Activated CD4-positive, alpha-beta T cell treated with anti-CD3 and anti-CD28 coated beads, Interleukin-2, amount 50 U/mL, for 24 hours (primary cell): ENCODE measurements around the gene SPATA13.

Experiments
- DNase-seq, 2 donors: peaks; one replicate each; pipeline ENCODE4 v3.0.0-alpha.2; 2020; ENCODE audit warnings: low read depth in 1 of 2, low spot score in 1 of 2

The SPATA13 gene

GRCh38 chr13:24221007-24221406 lies 60.5 kb downstream of the SPATA13 start:
- DNase-seq, result no peak

GRCh38 chr13:24222756-24223155 lies 62.2 kb downstream of the SPATA13 start:
- DNase-seq, result no peak

- DNase-seq, result no peak
Measured at GRCh38 chr13:24223341-24224231, 63.1 kb downstream of the SPATA13 start.

- no peak for DNase-seq
Measured at GRCh38 chr13:24224232-24224680, 63.7 kb downstream of the SPATA13 start.

- DNase-seq, result no peak
Measured at GRCh38 chr13:24225062-24225461, 64.5 kb downstream of the SPATA13 start.

GRCh38 chr13:24225930-24226329 lies 65.4 kb downstream of the SPATA13 start:
- DNase-seq, result no peak

- no peak for DNase-seq
Measured at GRCh38 chr13:24226762-24227161, 66.2 kb downstream of the SPATA13 start.

GRCh38 chr13:24228852-24229458 lies 68.4 kb downstream of the SPATA13 start:
- DNase-seq, result no peak

GRCh38 chr13:24230428-24231072 lies 70.0 kb downstream of the SPATA13 start:
- DNase-seq, result no peak

GRCh38 chr13:24231377-24231776 lies 70.9 kb downstream of the SPATA13 start:
- DNase-seq, result no peak

- DNase-seq, result no peak
Measured at GRCh38 chr13:24232037-24232436, 71.5 kb downstream of the SPATA13 start.

GRCh38 chr13:24232474-24232873 lies 72.0 kb downstream of the SPATA13 start:
- DNase-seq, result no peak

- no peak for DNase-seq
Measured at GRCh38 chr13:24233351-24233901, 72.9 kb downstream of the SPATA13 start.

- no peak for DNase-seq
Measured at GRCh38 chr13:24234200-24234915, 73.8 kb downstream of the SPATA13 start.

GRCh38 chr13:24237356-24237755 lies 76.8 kb downstream of the SPATA13 start:
- no peak for DNase-seq

GRCh38 chr13:24241336-24241735 lies 80.8 kb downstream of the SPATA13 start:
- no peak for DNase-seq

- no peak for DNase-seq
Measured at GRCh38 chr13:24242100-24242499, 81.6 kb downstream of the SPATA13 start.

GRCh38 chr13:24243302-24243701 lies 82.8 kb downstream of the SPATA13 start:
- DNase-seq, result no peak

- no peak for DNase-seq
Measured at GRCh38 chr13:24244802-24245201, 84.3 kb downstream of the SPATA13 start.

- DNase-seq, result no peak
Measured at GRCh38 chr13:24247016-24247415, 86.5 kb downstream of the SPATA13 start.

- DNase-seq, result no peak
Measured at GRCh38 chr13:24249624-24250023, 89.1 kb downstream of the SPATA13 start.
